NCI-H1930 (cell line): ENCODE results near the gene SLC5A9.
"Not testable (repeated sequence)": the region's sequence is repeated elsewhere in the genome, so short reads cannot be mapped to it uniquely, and the experiment has no call there.

Source experiments
- DNase-seq, 2 experiments: peaks; one replicate each; lab custom pipeline; 2025; lab: John Stamatoyannopoulos, UW

The SLC5A9 gene

DNA sequence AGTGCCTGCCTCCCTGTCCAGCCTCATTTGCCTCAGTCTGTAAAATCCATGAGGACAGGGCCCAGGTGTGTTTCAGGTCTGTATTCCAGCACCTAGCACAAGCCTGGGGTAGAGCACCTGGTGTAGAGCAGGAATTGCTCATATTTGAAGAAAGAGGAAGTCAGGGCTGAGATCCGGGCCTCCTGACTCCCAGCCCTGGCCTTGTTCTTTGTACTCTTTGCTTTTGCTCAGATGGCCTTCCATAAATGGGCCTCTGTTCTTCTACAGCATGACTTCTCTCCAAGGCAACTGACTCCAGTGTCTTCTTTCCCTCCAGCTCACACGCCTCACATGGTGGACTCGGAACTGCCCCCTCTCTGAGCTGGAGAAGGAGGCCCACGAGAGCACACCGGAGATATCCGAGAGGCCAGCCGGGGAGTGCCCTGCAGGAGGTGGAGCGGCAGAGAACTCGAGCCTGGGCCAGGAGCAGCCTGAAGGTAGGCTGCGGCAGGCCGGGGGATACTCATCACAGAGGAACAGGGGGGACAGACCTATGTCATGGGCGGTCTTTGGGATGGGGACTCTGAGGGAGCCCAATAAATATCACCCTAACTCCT lies 19.7 kb downstream of the SLC5A9 start:
- DNase-seq, result no peak

- no peak for DNase-seq
Observed at GRCh38 chr1:48245106-48245505, 22.6 kb downstream of the SLC5A9 start.

GRCh38 chr1:48246727-48247126 lies 24.2 kb downstream of the SLC5A9 start:
- DNase-seq, result no peak

GRCh38 chr1:48248356-48248755 lies 25.8 kb downstream of the SLC5A9 start:
- no peak for DNase-seq

DNA sequence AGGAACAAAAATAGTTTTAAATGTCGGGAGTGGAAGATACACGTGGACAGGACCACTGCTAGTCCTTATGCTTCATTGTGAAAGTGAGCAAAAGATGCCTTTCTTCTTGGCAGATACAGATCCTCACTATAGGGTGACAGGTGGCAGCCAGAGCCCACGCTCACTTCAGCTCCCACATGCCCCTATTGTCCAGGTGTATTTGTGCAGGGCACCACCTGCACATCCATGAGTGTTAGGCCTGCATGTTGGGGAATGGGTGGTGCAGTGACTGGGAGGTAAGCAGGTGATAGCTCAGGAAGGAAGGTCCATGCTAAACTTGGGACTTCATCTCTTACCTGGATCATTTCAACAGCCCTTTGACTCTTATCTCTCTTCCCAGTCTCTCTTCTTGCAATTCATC lies 27.4 kb downstream of the SLC5A9 start:
- no peak for DNase-seq

DNA sequence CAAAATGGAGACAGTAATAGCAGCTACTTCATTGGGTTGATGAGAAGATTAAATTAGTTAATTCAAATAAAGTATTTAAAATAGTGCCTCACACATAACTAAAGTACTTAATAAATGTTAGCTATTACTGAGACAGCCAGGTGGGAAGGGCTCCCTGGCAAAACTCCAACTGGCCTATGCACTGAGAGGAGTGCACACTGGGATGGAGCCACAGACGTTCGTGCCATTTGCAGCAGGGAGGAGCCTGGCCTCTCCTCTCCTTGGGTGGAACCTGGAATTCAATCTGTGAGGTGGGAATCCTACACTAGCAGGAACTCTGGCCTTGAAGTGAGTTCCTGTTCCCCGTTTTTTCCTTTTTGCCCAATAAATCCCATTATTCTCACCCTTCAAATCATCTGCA lies 28.1 kb downstream of the SLC5A9 start:
- DNase-seq, result no peak

DNA sequence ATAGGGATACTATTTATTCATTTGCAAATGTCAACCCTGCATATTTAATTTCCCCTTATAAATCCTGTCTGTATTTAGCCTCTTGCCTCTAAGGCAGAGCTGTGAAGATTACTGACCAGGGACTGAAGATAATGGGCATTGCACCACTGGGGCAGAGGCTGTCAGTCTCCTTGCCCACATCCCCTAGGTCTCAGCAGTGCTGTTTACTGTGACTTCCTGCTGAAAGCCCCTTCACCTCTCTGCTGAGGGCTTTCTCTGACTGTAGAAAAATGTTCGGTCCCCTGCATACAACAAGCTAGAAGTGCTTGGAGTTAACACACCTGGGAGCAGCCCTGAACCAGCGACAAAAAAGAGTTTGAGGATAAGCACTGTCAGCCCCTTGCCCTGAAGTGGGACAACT lies 28.8 kb downstream of the SLC5A9 start:
- no peak for DNase-seq

DNA sequence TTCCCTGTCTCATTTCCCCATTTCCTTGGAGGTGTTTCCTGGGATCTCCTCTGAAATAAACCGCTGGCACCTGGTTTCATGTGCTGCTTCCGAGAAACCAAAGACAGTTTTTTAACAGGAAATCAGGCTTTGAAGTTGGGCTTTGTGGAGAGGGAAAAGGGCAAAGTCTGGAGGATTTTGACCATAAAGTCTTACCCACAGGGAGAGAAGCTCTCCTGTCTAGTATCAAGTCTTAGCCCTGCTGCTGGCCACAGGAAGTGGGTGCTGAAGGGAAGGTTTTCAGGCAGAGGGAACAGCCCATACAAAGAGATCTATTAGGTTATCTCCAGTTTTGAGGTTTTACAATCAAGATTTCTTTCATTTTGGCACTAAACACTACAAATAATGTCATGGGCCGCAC lies 29.3 kb downstream of the SLC5A9 start:
- DNase-seq, result no peak

- no peak for DNase-seq
Observed at GRCh38 chr1:48254254-48254653, 31.7 kb downstream of the SLC5A9 start.

- DNase-seq, result no peak
Observed at GRCh38 chr1:48258106-48258505, 35.6 kb downstream of the SLC5A9 start.

- DNase-seq, result no peak
Observed at GRCh38 chr1:48261881-48262400, 39.4 kb downstream of the SLC5A9 start.

DNA sequence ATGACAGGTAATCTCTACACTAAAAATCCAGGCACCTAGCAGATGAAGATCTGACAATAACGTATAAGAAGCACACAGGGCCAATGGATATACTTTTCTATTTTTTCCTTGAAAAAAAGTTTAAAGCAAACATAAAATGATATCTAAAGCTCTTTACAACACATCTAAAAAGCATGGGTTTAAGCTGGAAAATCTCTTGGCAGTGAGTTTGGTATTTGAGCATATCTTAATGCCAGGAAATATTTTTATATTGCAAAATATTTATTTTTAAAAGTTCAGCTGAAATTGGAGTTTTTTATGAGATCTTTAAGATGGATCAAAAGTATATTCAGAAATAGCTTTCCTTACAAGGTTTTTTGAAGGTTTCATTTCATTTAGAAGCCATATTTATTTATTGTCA lies 40.5 kb downstream of the SLC5A9 start:
- DNase-seq, result no peak

DNA sequence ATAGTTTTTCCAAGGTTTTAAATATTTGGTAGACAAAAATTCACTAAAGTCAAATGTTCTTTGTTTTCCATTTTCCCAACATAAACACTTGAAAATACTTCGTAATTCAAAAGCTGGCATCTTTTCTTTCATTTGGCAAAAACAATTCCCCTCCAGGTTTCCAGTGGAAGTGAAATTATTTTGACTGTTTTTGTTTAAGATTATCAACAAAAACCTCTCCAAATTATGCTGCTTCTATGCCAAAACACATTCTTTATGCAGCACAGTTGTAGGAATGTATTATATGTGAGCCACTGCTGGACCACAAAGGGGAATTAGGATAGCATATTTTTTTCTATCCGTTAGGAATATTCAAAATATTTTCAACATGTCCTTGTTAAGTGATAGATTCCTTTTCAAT lies 44.1 kb downstream of the SLC5A9 start:
- DNase-seq, result no peak

DNA sequence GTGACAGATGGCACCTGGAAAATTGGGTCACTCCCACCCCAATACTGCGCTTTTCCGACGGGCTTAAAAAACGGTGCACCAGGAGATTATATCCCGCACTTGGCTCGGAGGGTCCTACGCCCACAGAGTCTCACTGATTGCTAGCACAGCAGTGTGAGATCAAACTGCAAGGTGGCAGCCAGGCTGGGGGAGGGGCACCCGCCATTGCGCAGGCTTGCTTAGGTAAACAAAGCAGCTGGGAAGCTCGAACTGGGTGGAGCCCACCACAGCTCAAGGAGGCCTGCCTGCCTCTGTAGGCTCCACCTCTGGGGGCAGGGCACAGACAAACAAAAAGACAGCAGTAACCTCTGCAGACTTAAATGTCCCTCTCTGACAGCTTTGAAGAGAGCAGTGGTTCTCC lies 54.9 kb downstream of the SLC5A9 start:
- not testable (repeated sequence) for DNase-seq

DNA sequence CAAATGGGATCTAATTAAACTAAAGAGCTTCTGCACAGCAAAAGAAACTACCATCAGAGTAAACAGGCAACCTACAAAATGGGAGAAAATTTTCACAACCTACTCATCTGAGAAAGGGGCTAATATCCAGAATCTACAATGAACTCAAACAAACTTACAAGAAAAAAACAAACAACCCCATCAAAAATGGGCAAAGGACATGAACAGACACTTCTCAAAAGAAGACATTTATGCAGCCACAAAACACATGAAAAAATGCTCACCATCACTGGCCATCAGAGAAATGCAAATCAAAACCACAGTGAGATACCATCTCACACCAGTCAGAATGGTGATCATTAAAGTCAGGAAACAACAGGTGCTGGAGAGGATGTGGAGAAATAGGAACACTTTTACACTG lies 59.8 kb downstream of the SLC5A9 start:
- DNase-seq, result not testable (repeated sequence)

DNA sequence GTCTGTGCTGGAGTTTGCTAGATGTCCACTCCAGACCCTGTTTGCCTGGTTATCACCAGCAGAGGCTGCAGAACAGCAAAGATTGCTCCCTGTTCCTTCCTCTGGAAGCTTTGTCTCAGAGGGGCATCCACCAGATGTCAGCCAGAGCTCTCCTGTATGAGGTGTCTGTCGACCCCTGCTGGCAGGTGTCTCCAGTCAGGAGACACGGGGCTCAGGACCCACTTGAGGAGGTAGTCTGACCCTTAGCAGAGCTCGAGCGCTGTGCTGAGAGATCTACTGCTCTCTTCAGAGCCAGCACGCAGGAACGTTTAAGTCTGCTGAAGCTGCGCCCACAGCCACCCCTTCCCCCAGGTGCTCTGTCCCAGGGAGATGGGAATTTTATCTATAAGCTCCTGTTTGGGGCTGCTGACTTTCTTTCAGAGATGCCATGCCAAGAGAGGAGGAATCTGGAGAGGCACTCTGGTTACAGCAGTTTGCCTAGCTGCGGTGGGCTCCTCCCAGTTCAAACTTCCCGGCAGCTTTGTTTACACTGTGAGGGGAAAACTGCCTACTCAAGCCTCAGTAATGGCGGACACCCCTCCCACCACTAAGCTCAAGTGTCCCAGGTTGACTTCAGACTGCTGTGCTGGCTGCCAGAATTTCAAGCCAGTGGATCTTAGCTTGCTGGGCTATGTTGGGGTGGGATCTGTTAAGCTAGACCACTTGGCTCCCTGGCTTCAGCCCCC lies 62.3 kb downstream of the SLC5A9 start:
- DNase-seq, result not testable (repeated sequence)

GRCh38 chr1:48285525-48285924 lies 63.0 kb downstream of the SLC5A9 start:
- DNase-seq, result no peak

GRCh38 chr1:48291421-48291820 lies 68.9 kb downstream of the SLC5A9 start:
- no peak for DNase-seq

GRCh38 chr1:48292706-48293105 lies 70.2 kb downstream of the SLC5A9 start:
- no peak for DNase-seq

DNA sequence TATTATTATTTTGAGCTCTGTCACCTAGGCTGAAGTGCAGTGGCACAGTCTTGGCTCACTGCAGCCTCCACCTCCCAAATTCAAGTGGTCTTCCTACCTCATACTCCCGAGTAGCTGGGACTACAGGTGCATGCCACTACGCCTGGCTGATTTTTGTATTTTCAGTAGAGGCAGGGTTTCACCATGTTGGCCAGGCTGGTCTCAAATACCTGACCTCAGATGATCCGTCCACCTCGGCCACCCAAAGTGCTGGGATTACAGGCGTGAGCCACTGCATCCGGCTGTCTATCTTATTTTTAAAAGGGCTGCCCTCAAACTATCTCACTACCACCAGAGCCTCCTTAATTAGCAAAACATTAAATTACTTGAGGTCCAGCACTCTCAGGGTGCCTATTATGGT lies 71.6 kb downstream of the SLC5A9 start:
- DNase-seq, result not testable (repeated sequence)

GRCh38 chr1:48294656-48295055 lies 72.1 kb downstream of the SLC5A9 start:
- DNase-seq, result no peak
